Neural cell (in vitro differentiated cells): ENCODE measurements around the gene WDR87. TPM values are rescaled to one million over a fixed set of nuclear protein-coding genes. Genes with fewer than 3 reads are reported as not detected.

Source experiments
- H2AFZ ChIP-seq: fragments of 200-600, 300-800 bp; sonication (generic), shearing (Covaris generic); 2 replicates; pipeline ENCODE4 v1.6.0; 2014; ENCODE audit warnings: low read depth, mild to moderate bottlenecking, antibody characterized with exemption, low read length, moderate library complexity
- H3F3A ChIP-seq: fragments of 200-600 bp; shearing (Covaris generic); 2 replicates; pipeline ENCODE4 v1.6.1; 2016; ENCODE audit warnings: mild to moderate bottlenecking, moderate library complexity, mixed read lengths, antibody characterized with exemption, low read length; ENCODE audit not compliant: insufficient read depth, poor library complexity, severe bottlenecking
- H3K27ac ChIP-seq: fragments of 200-600, 300-800 bp; sonication (generic), shearing (Covaris generic); 2 replicates; pipeline ENCODE4 v1.5.1; 2014; ENCODE audit warnings: mild to moderate bottlenecking, low read length, moderate library complexity
- H3K27me3 ChIP-seq: fragments of 300-800, 200-600 bp; sonication (generic), shearing (Covaris generic); 2 replicates; pipeline ENCODE4 v1.6.0; 2014; ENCODE audit warnings: mild to moderate bottlenecking, low read depth, low read length, moderate library complexity; ENCODE audit not compliant: insufficient read depth
- H3K36me3 ChIP-seq: fragments of 300-800, 200-600 bp; sonication (generic), shearing (Covaris generic); 2 replicates; pipeline ENCODE4 v1.5.1; 2014; ENCODE audit warnings: mild to moderate bottlenecking, antibody characterized with exemption, low read length, moderate library complexity; ENCODE audit not compliant: insufficient read depth
- H3K4me2 ChIP-seq: fragments of 300-800, 200-600 bp; sonication (generic), shearing (Covaris generic); 2 replicates; pipeline ENCODE4 v1.6.0; 2014; ENCODE audit warnings: mild to moderate bottlenecking, low read length
- H3K4me3 ChIP-seq: fragments of 300-800, 200-600 bp; sonication (generic), shearing (Covaris generic); 2 replicates; pipeline ENCODE4 v1.5.1; 2014; ENCODE audit warnings: mild to moderate bottlenecking, low read length, moderate library complexity
- H3K79me2 ChIP-seq: fragments of 200-600 bp; shearing (Covaris generic); replicated peaks from 2 replicates; pipeline ENCODE4 v1.6.0; 2014; ENCODE audit warnings: mild to moderate bottlenecking, low read length, moderate library complexity; ENCODE audit not compliant: insufficient read depth
- H3K9ac ChIP-seq: fragments of 300-800, 200-600 bp; sonication (generic), shearing (Covaris generic); 2 replicates; pipeline ENCODE4 v1.6.1; 2016; ENCODE audit warnings: mild to moderate bottlenecking, low read length, mixed read lengths
- H3K9me2 ChIP-seq: fragments of 200-600 bp; shearing (Covaris generic); 2 replicates; pipeline ENCODE4 v1.6.1; 2016; ENCODE audit warnings: mild to moderate bottlenecking, low read length, mixed read lengths; ENCODE audit not compliant: insufficient read depth
- H3K9me3 ChIP-seq: fragments of 200-600, 300-800 bp; sonication (generic), shearing (Covaris generic); 2 replicates; pipeline ENCODE4 v1.6.1; 2016; ENCODE audit warnings: mild to moderate bottlenecking, mixed run types, low read length, moderate library complexity, mixed read lengths
- H4K20me1 ChIP-seq: fragments of 200-600 bp; shearing (Covaris generic); 2 replicates; pipeline ENCODE4 v1.6.1; 2016; ENCODE audit warnings: mild to moderate bottlenecking, mixed run types; ENCODE audit not compliant: insufficient read depth
- CTCF ChIP-seq: fragments of 450-650 bp; IDR thresholded peaks from 2 replicates; pipeline ENCODE4 v1.5.1; 2014; ENCODE audit warnings: antibody characterized with exemption, mild to moderate bottlenecking, moderate library complexity; ENCODE audit not compliant: poor library complexity, severe bottlenecking
- EP300 ChIP-seq: fragments of 450-650 bp; conservative IDR thresholded peaks from 2 replicates; pipeline ENCODE4 v1.6.1; 2014; ENCODE audit warnings: antibody characterized with exemption, mild to moderate bottlenecking, moderate library complexity; ENCODE audit not compliant: poor library complexity, severe bottlenecking
- EZH2 ChIP-seq: fragments of 200-600, 300-800 bp; shearing (Covaris generic), sonication (generic); IDR thresholded peaks from 2 replicates; pipeline ENCODE4 v1.6.1; 2014; ENCODE audit warnings: antibody characterized with exemption, low read length, borderline replicate concordance, mild to moderate bottlenecking; ENCODE audit not compliant: insufficient read depth, poor library complexity, severe bottlenecking
- MXI1 ChIP-seq: fragments of 450-650 bp; conservative IDR thresholded peaks from 2 replicates; pipeline ENCODE4 v1.6.1; 2014; ENCODE audit warnings: antibody characterized with exemption, mild to moderate bottlenecking; ENCODE audit not compliant: poor library complexity, severe bottlenecking
- POLR2AphosphoS5 ChIP-seq: IDR thresholded peaks from 2 replicates; pipeline ENCODE4 v1.6.1; 2012
- RAD21 ChIP-seq: fragments of 450-650 bp; conservative IDR thresholded peaks from 2 replicates; pipeline ENCODE4 v1.6.1; 2014; ENCODE audit warnings: antibody characterized with exemption, mild to moderate bottlenecking, moderate library complexity
- REST ChIP-seq: IDR thresholded peaks from 2 replicates; pipeline ENCODE4 v1.6.1; 2012; ENCODE audit warnings: borderline replicate concordance
- SMC3 ChIP-seq: fragments of 450-650 bp; conservative IDR thresholded peaks from 2 replicates; pipeline ENCODE4 v1.6.1; 2014; ENCODE audit warnings: antibody characterized with exemption, mild to moderate bottlenecking, moderate library complexity; ENCODE audit not compliant: poor library complexity
- TAF1 ChIP-seq: IDR thresholded peaks from 2 replicates; pipeline ENCODE4 v1.6.1; 2012; ENCODE audit warnings: low read depth
- polyA plus RNA-seq: library from polyadenylated mRNA; depleted of rRNA; stranded (reverse); fragments of >200 nt; gene quantifications from 2 replicates; pipeline ENCODE4 v1.2.3, GENCODE V29; 2014

WDR87 gene
- polyA plus RNA-seq, 1 donor from 2014 or later: not detected

GRCh38 chr19:37932985-37933936, 26.9 kb upstream of the WDR87 start:
- Histone ChIP-seq H3K4me3 (peak overlapping the region; percentile 23), H3K9ac (peak overlapping the region; percentile 7), H4K20me1 (no peaks in the 10 kb centered on the region)

More at GRCh38 chr19:37932985-37933936, 26.9 kb upstream of the WDR87 start:
- Histone ChIP-seq H3K9me2 (no peaks in the 10 kb centered on the region), H3K27me3 (no peaks in the 10 kb centered on the region), H3K36me3 (no peaks in the 10 kb centered on the region), H3K9me3 (no peaks in the 10 kb centered on the region), H2AFZ (no peak overlapping the region), H3K79me2 (no peaks in the 10 kb centered on the region), H3F3A (no peaks in the 10 kb centered on the region), H3K27ac (peak overlapping the region; percentile 50), H3K4me2 (no peak overlapping the region)
- TF ChIP-seq CTCF (no peak), REST (no peak), EP300 (no peak), MXI1 (no peak), TAF1 (no peak), POLR2AphosphoS5 (no peak), EZH2 (no peak), RAD21 (no peak), SMC3 (no peak)
